ENCODE results near the gene CHP1.
"Not testable (repeated sequence)": the region's sequence is repeated elsewhere in the genome, so short reads cannot be mapped to it uniquely, and the experiment has no call there.

The CHP1 gene

DNA sequence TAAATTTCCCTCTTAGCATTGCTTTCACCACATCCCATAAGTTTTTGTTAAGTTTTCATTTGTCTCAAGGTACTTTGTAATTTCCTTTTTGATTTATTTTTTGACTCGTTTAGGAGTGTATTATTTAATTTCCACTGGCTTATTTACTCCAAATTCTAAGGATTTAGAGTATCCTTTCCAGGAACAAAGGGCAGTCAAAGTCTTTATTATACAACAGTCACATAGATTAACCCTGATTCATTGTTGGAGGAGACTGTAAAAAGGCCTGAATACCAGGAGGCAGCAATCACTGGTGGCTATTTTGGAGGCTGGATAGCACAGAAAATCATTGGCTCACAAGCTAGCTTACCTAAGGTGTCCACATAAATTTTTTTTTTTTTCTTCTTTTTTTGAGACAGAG is 61.5 kb downstream of the CHP1 start:
- no peaks in the 10 kb centered on the region for H3K9me2 ChIP-seq (ENCODE audit: low read depth, low read length)
- H3K9ac ChIP-seq (ENCODE audit: low read length), result no peak overlapping the region
- H3K27ac ChIP-seq (ENCODE audit: low read depth, low read length, poor library complexity, severe bottlenecking), result peak overlapping the region; percentile 84
- H3K4me3 ChIP-seq (ENCODE audit: low read depth, low read length, poor library complexity, severe bottlenecking), result no peak overlapping the region
- H2AFZ ChIP-seq (ENCODE audit: low read length), result no peak overlapping the region
- H3F3A ChIP-seq (ENCODE audit: insufficient read depth, low read length), result no peaks in the 10 kb centered on the region
- H3K9me3 ChIP-seq (ENCODE audit: low read length), result no peaks in the 10 kb centered on the region
- peaks cover 37% of the 10 kb centered on the region for H3K4me1 ChIP-seq (ENCODE audit: insufficient read depth, low read length, severe bottlenecking)
- TF ChIP-seq EZH2 (IDR thresholded peaks at IDR 0.05; ENCODE audit: borderline replicate concordance, low read length), result no peak
- no peak for TF ChIP-seq CTCF (IDR thresholded peaks at IDR 0.05; ENCODE audit: low read length)
- H3K79me2 ChIP-seq (ENCODE audit: insufficient read depth, low read length), result peaks cover 6% of the 10 kb centered on the region; the same call in 1 of the 2 replicates
- no peaks in the 10 kb centered on the region for H3K27me3 ChIP-seq (ENCODE audit: insufficient read depth, low read length)
- H3K36me3 ChIP-seq (ENCODE audit: insufficient read depth, low read length), result peaks cover 69% of the 10 kb centered on the region
- H4K20me1 ChIP-seq (ENCODE audit: insufficient read depth, low read length), result no peaks in the 10 kb centered on the region; the same call in 1 of the 2 replicates
- no peak overlapping the region for H3K4me2 ChIP-seq (ENCODE audit: low read length)

- not testable (repeated sequence) for H3K4me2 ChIP-seq (ENCODE audit: low read length); H3K79me2 ChIP-seq (ENCODE audit: insufficient read depth, low read length); H3K9ac ChIP-seq (ENCODE audit: low read length); H3K4me1 ChIP-seq (ENCODE audit: insufficient read depth, low read length, severe bottlenecking); H3F3A ChIP-seq (ENCODE audit: insufficient read depth, low read length); H3K9me3 ChIP-seq (ENCODE audit: low read length); H3K27ac ChIP-seq (ENCODE audit: low read depth, low read length, poor library complexity, severe bottlenecking); H3K27me3 ChIP-seq (ENCODE audit: insufficient read depth, low read length); H4K20me1 ChIP-seq (ENCODE audit: insufficient read depth, low read length); H3K4me3 ChIP-seq (ENCODE audit: low read depth, low read length, poor library complexity, severe bottlenecking); H2AFZ ChIP-seq (ENCODE audit: low read length); H3K9me2 ChIP-seq (ENCODE audit: low read depth, low read length)
- peaks cover 54% of the 10 kb centered on the region for H3K36me3 ChIP-seq (ENCODE audit: insufficient read depth, low read length)
These were observed 70.1 kb downstream of the CHP1 start for GRCh38 chr15:41301139-41301538.

DNA sequence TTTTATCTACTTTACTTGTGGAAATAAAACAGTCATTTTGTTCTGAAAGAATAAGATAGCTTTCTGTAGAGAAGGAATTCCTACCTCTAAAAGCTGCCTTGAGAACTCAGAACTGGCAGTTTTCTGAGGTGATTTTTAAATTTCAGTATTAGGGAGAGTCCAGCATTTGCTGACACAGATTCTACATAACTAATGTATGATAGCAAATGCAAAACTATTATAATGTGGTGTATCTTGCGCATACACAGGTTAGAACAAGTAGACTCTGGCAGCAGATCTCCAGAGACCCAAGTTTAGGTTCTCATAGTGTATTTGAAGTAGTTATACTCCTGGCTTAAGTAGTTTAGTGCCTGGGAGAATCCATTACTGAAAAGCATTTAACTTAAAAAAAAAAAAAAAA is 70.5 kb downstream of the CHP1 start:
- H3K27ac ChIP-seq (ENCODE audit: low read depth, low read length, poor library complexity, severe bottlenecking), result no peak overlapping the region
- no peak overlapping the region for H3K4me2 ChIP-seq (ENCODE audit: low read length)
- peaks cover 54% of the 10 kb centered on the region for H3K36me3 ChIP-seq (ENCODE audit: insufficient read depth, low read length)
- TF ChIP-seq CTCF (IDR thresholded peaks at IDR 0.05; ENCODE audit: low read length), result no peak
- TF ChIP-seq EZH2 (IDR thresholded peaks at IDR 0.05; ENCODE audit: borderline replicate concordance, low read length), result no peak
- H3K9me3 ChIP-seq (ENCODE audit: low read length), result no peaks in the 10 kb centered on the region
- H3K9ac ChIP-seq (ENCODE audit: low read length), result no peak overlapping the region
- H4K20me1 ChIP-seq (ENCODE audit: insufficient read depth, low read length), result no peaks in the 10 kb centered on the region
- H3K9me2 ChIP-seq (ENCODE audit: low read depth, low read length), result no peaks in the 10 kb centered on the region
- no peaks in the 10 kb centered on the region for H3K79me2 ChIP-seq (ENCODE audit: insufficient read depth, low read length)
- H3F3A ChIP-seq (ENCODE audit: insufficient read depth, low read length), result no peaks in the 10 kb centered on the region
- H3K4me3 ChIP-seq (ENCODE audit: low read depth, low read length, poor library complexity, severe bottlenecking), result no peak overlapping the region
- no peaks in the 10 kb centered on the region for H3K27me3 ChIP-seq (ENCODE audit: insufficient read depth, low read length)
- H3K4me1 ChIP-seq (ENCODE audit: insufficient read depth, low read length, severe bottlenecking), result peaks cover 8% of the 10 kb centered on the region
- H2AFZ ChIP-seq (ENCODE audit: low read length), result no peak overlapping the region

DNA sequence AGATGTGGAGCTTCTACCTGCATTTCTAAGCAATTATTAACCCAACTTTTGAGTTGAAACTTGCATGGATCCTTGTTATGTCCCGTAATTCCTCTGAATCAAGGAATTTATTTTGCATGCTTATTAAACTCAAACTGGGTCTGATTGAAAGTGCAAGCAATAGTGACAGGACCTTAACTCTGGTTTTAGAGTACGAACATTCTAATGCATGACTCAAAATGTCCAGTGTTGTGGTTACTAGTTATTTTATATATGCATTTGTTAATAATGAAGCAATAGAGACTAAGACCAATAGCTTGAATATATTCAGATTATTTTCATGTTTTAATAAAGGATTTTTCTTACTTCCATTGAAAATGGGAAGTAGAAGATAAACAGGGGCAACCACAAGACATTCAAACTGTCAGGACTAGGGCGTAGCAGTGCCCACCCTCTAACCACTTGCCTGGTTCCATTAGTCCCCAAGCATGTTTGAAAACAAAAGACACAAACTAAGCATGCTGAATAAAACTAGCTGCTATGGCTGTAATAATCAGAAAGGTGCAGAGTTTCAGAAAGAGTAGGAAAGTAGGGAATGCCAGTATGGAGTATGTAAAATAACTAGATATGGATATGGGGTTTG is 73.2 kb downstream of the CHP1 start:
- no peak overlapping the region for H2AFZ ChIP-seq (ENCODE audit: low read length)
- H3K4me1 ChIP-seq (ENCODE audit: insufficient read depth, low read length, severe bottlenecking), result peaks cover 8% of the 10 kb centered on the region
- H3K9ac ChIP-seq (ENCODE audit: low read length), result no peak overlapping the region
- no peaks in the 10 kb centered on the region for H3K79me2 ChIP-seq (ENCODE audit: insufficient read depth, low read length)
- no peak overlapping the region for H3K4me3 ChIP-seq (ENCODE audit: low read depth, low read length, poor library complexity, severe bottlenecking)
- no peak overlapping the region for H3K27ac ChIP-seq (ENCODE audit: low read depth, low read length, poor library complexity, severe bottlenecking)
- H3K27me3 ChIP-seq (ENCODE audit: insufficient read depth, low read length), result no peaks in the 10 kb centered on the region
- H3K9me2 ChIP-seq (ENCODE audit: low read depth, low read length), result no peaks in the 10 kb centered on the region
- TF ChIP-seq EZH2 (IDR thresholded peaks at IDR 0.05; ENCODE audit: borderline replicate concordance, low read length) (no peak), CTCF (IDR thresholded peaks at IDR 0.05; ENCODE audit: low read length) (no peak)
- H3K9me3 ChIP-seq (ENCODE audit: low read length), result no peaks in the 10 kb centered on the region
- H3K4me2 ChIP-seq (ENCODE audit: low read length), result no peak overlapping the region
- H3F3A ChIP-seq (ENCODE audit: insufficient read depth, low read length), result no peaks in the 10 kb centered on the region; the same call in 1 of the 2 replicates
- H3K36me3 ChIP-seq (ENCODE audit: insufficient read depth, low read length), result peaks cover 37% of the 10 kb centered on the region
- H4K20me1 ChIP-seq (ENCODE audit: insufficient read depth, low read length), result no peaks in the 10 kb centered on the region

Measured in OCI-LY1 (cell line).